SK-N-MC (cell line): ENCODE data around the gene RPS16.

Source experiments
- EZH2 ChIP-seq: fragments of 200-600 bp; sonication (generic); IDR thresholded peaks from one replicate; pipeline ENCODE4 v1.6.1; 2017; ENCODE audit warnings: antibody characterized with exemption
- FOXP2 ChIP-seq: optimal IDR thresholded peaks from 2 replicates; pipeline ENCODE3; 2011; ENCODE audit warnings: mild to moderate bottlenecking, moderate library complexity; ENCODE audit not compliant: insufficient read depth; ENCODE audit errors: extremely low read length, control extremely low read depth
- POLR2AphosphoS5 ChIP-seq: IDR thresholded peaks from 2 replicates; pipeline ENCODE4 v1.6.1; 2012; ENCODE audit warnings: mild to moderate bottlenecking, low read depth, low read length, borderline replicate concordance

- no peak for TF ChIP-seq EZH2
- peak; percentile 52; the same call in 1 of the 2 replicates for TF ChIP-seq POLR2AphosphoS5
- TF ChIP-seq FOXP2: no peak
Measured at GRCh38 chr19:39402346-39403300, 33.1 kb downstream of the RPS16 start.
